ENCODE results near the gene ZFP92. TPM values are rescaled to one million over a fixed set of nuclear protein-coding genes. Genes with fewer than 3 reads are reported as not detected.

Gene ZFP92
- total RNA-seq, 1 donor from 2014 or later, result 1.5 TPM

- no peak for DNase-seq (ENCODE audit: low spot score)
- H3K4me3 Mint-ChIP-seq (ENCODE audit: unreplicated experiment), result no peak overlapping the region
- peaks cover 9% of the 10 kb centered on the region for H3K9me3 Mint-ChIP-seq (ENCODE audit: low read depth)
- peaks cover 5% of the 10 kb centered on the region for H3K27me3 Mint-ChIP-seq (ENCODE audit: low read depth)
- peaks cover 6% of the 10 kb centered on the region for H3K4me1 Mint-ChIP-seq (ENCODE audit: low read depth)
- no peak overlapping the region for H3K27ac Mint-ChIP-seq (ENCODE audit: unreplicated experiment)
- H3K36me3 Mint-ChIP-seq (ENCODE audit: low read depth), result no peaks in the 10 kb centered on the region
- no peak for TF ChIP-seq CTCF (IDR thresholded peaks at IDR 0.05)
Observed at GRCh38 chrX:153370293-153371055, 40.8 kb upstream of the ZFP92 start.

GRCh38 chrX:153371256-153371655 lies 40.0 kb upstream of the ZFP92 start:
- Mint-ChIP-seq H3K4me1 (ENCODE audit: low read depth) (peaks cover 6% of the 10 kb centered on the region), H3K27me3 (ENCODE audit: low read depth) (peaks cover 5% of the 10 kb centered on the region), H3K36me3 (ENCODE audit: low read depth) (no peaks in the 10 kb centered on the region), H3K4me3 (ENCODE audit: unreplicated experiment) (no peak overlapping the region), H3K27ac (ENCODE audit: unreplicated experiment) (no peak overlapping the region), H3K9me3 (ENCODE audit: low read depth) (peaks cover 5% of the 10 kb centered on the region)
- no peak for TF ChIP-seq CTCF (IDR thresholded peaks at IDR 0.05)
- DNase-seq (ENCODE audit: low spot score), result no peak

GRCh38 chrX:153372949-153373348 lies 38.3 kb upstream of the ZFP92 start:
- Mint-ChIP-seq H3K4me3 (ENCODE audit: unreplicated experiment) (no peak overlapping the region), H3K36me3 (ENCODE audit: low read depth) (no peaks in the 10 kb centered on the region), H3K27me3 (ENCODE audit: low read depth) (no peaks in the 10 kb centered on the region), H3K27ac (ENCODE audit: unreplicated experiment) (no peak overlapping the region), H3K9me3 (ENCODE audit: low read depth) (peaks cover 15% of the 10 kb centered on the region), H3K4me1 (ENCODE audit: low read depth) (peaks cover 6% of the 10 kb centered on the region)
- DNase-seq (ENCODE audit: low spot score), result no peak
- TF ChIP-seq CTCF (IDR thresholded peaks at IDR 0.05), result no peak

GRCh38 chrX:153374426-153374825 lies 36.8 kb upstream of the ZFP92 start:
- H3K4me3 Mint-ChIP-seq (ENCODE audit: unreplicated experiment), result no peak overlapping the region
- H3K36me3 Mint-ChIP-seq (ENCODE audit: low read depth), result no peaks in the 10 kb centered on the region
- peak; percentile 19 for TF ChIP-seq CTCF (IDR thresholded peaks at IDR 0.05)
- H3K27me3 Mint-ChIP-seq (ENCODE audit: low read depth), result no peaks in the 10 kb centered on the region
- DNase-seq (ENCODE audit: low spot score), result no peak
- H3K9me3 Mint-ChIP-seq (ENCODE audit: low read depth), result peaks cover 15% of the 10 kb centered on the region
- peaks cover 6% of the 10 kb centered on the region for H3K4me1 Mint-ChIP-seq (ENCODE audit: low read depth)
- no peak overlapping the region for H3K27ac Mint-ChIP-seq (ENCODE audit: unreplicated experiment)

- peaks cover 11% of the 10 kb centered on the region for H3K9me3 Mint-ChIP-seq (ENCODE audit: low read depth)
Observed at GRCh38 chrX:153375571-153375970, 35.7 kb upstream of the ZFP92 start.

More at GRCh38 chrX:153375571-153375970, 35.7 kb upstream of the ZFP92 start:
- Mint-ChIP-seq H3K4me1 (ENCODE audit: low read depth) (peaks cover 5% of the 10 kb centered on the region), H3K27ac (ENCODE audit: unreplicated experiment) (no peak overlapping the region), H3K4me3 (ENCODE audit: unreplicated experiment) (no peak overlapping the region), H3K36me3 (ENCODE audit: low read depth) (no peaks in the 10 kb centered on the region), H3K27me3 (ENCODE audit: low read depth) (no peaks in the 10 kb centered on the region)
- TF ChIP-seq CTCF (IDR thresholded peaks at IDR 0.05), result no peak
- no peak for DNase-seq (ENCODE audit: low spot score)

All from chondrocyte (in vitro differentiated cells).